Suprapubic skin (tissue), 4 donors: ENCODE data around the gene PKP1.

Source experiments
- CTCF ChIP-seq, 2 donors: fragments of 200-600 bp in 1 of 2; fragments of 450-650 bp in 1 of 2; sonication (generic) in 1 of 2; IDR thresholded peaks; one replicate each; pipeline ENCODE4 v1.5.1; 2016 to 2019; ENCODE audit warnings: antibody characterized with exemption in 2 of 2, mild to moderate bottlenecking in 1 of 2, moderate library complexity in 1 of 2
- EP300 ChIP-seq: sonication (generic); formaldehyde crosslinking; IDR thresholded peaks from one replicate; pipeline ENCODE4 v1.6.1; 2017; ENCODE audit warnings: antibody characterized with exemption
- POLR2A ChIP-seq, 2 donors: fragments of 450-650 bp; IDR thresholded peaks; one replicate each; pipeline ENCODE4 v1.6.1; 2017; ENCODE audit warnings: antibody characterized with exemption in 2 of 2, mild to moderate bottlenecking in 2 of 2, moderate library complexity in 2 of 2
- POLR2AphosphoS5 ChIP-seq, 3 donors: sonication (generic); formaldehyde crosslinking; IDR thresholded peaks; one replicate each; pipeline ENCODE4 v1.6.1; 2017; ENCODE audit warnings: antibody characterized with exemption in 3 of 3

DNA sequence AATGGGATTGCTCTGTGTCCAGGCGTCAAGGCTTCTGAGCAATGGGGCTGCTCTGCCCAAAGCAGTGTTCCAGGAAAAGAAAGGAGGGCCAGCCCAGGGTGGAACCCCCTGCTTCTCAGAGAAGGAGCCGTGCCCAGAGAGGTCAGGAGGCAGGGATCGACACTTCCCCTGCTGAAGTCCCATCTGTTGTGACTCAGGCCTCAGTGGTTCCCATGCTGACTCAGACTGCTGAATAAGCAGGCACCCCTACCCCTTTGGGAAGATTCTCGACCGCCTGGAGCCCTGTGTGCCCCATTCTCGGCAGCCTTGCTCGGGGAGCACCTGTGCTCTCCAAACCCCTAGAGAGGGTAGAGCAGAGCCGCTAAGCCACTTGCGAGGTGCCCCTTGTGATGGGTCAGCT, 23.9 kb downstream of the PKP1 start:
- TF ChIP-seq EP300, result no peak
- no peak for TF ChIP-seq POLR2A (IDR thresholded peaks at IDR 0.05)
- no peak for TF ChIP-seq CTCF (IDR thresholded peaks at IDR 0.05)
- no peak for TF ChIP-seq POLR2AphosphoS5 (IDR thresholded peaks at IDR 0.05)
